Liver (tissue), 3 donors: Measurements from ENCODE around the gene XRCC5.
"Not testable (repeated sequence)": the region's sequence is repeated elsewhere in the genome, so short reads cannot be mapped to it uniquely, and the experiment has no call there.

ENCODE experiments used
- ATF3 ChIP-seq: IDR thresholded peaks from 2 replicates; pipeline ENCODE4 v1.6.1; 2016; ENCODE audit warnings: antibody characterized with exemption
- CTCF ChIP-seq: fragments of 150-350 bp; IDR thresholded peaks from 2 replicates; pipeline ENCODE4 v1.5.1; 2017; ENCODE audit warnings: improper control_type of control experiment, low read depth, low read length; ENCODE audit not compliant: missing input control
- FOXA1 ChIP-seq: IDR thresholded peaks from 2 replicates; pipeline ENCODE4 v1.6.1; 2016; ENCODE audit warnings: antibody characterized with exemption
- GABPA ChIP-seq, 2 donors: IDR thresholded peaks in 1 of 2; conservative IDR thresholded peaks in 1 of 2; 2 replicates each; pipeline ENCODE4 v1.6.1; 2016; ENCODE audit warnings: antibody characterized with exemption in 2 of 2, mild to moderate bottlenecking in 1 of 2, moderate library complexity in 1 of 2
- HNF4G ChIP-seq: IDR thresholded peaks from 2 replicates; pipeline ENCODE4 v1.6.1; 2016; ENCODE audit warnings: antibody characterized with exemption
- JUND ChIP-seq, 2 donors: IDR thresholded peaks; 2 replicates each; pipeline ENCODE4 v1.6.1; 2016; ENCODE audit warnings: antibody characterized with exemption in 2 of 2
- MAX ChIP-seq: IDR thresholded peaks from 2 replicates; pipeline ENCODE4 v1.6.1; 2016; ENCODE audit warnings: antibody characterized with exemption
- RAD21 ChIP-seq, 2 donors: IDR thresholded peaks; 2 replicates each; pipeline ENCODE4 v1.6.1; 2016; ENCODE audit warnings: antibody characterized with exemption in 2 of 2, mild to moderate bottlenecking in 2 of 2
- SP1 ChIP-seq: IDR thresholded peaks from 2 replicates; pipeline ENCODE4 v1.6.1; 2018; ENCODE audit warnings: antibody characterized with exemption, mild to moderate bottlenecking
- TAF1 ChIP-seq: conservative IDR thresholded peaks from 2 replicates; pipeline ENCODE4 v1.6.1; 2016; ENCODE audit warnings: antibody characterized with exemption, mild to moderate bottlenecking
- ZBTB33 ChIP-seq: IDR thresholded peaks from 2 replicates; pipeline ENCODE4 v1.6.1; 2016; ENCODE audit warnings: antibody characterized with exemption
- donor health status: healthy.
- donor health status: healthy.

- TF ChIP-seq CTCF; GABPA (IDR thresholded peaks at IDR 0.05 in 1 of 2, conservative IDR thresholded peaks at IDR 0.05 in 1 of 2); RAD21 (IDR thresholded peaks at IDR 0.05); FOXA1; ATF3; HNF4G; MAX; TAF1; SP1; ZBTB33; JUND (IDR thresholded peaks at IDR 0.05): not testable (repeated sequence)
Observed at GRCh38 chr2:216141516-216141915, 32.4 kb downstream of the XRCC5 start.
